ENCODE measurements around the gene CGB1. TPM values are rescaled to one million over a fixed set of nuclear protein-coding genes. Genes with fewer than 3 reads are reported as not detected.
A peak's percentile ranks its signal among the peaks of the same experiment; 100 is the strongest.
"Not testable (repeated sequence)": the region's sequence is repeated elsewhere in the genome, so short reads cannot be mapped to it uniquely, and the experiment has no call there.

Gene CGB1
- total RNA-seq, 1 donor from 2014 or later = not detected

- no peak for TF ChIP-seq CTCF (IDR thresholded peaks at IDR 0.05)
- ChIA-PET POLR2A (no interaction called here), CTCF (no interaction called here)
- Mint-ChIP-seq H3K9me3 (no peaks in the 10 kb centered on the region), H3K4me3 (no peak overlapping the region), H3K27me3 (peaks cover 6% of the 10 kb centered on the region), H3K27ac (no peak overlapping the region), H3K36me3 (ENCODE audit: low read depth) (no peaks in the 10 kb centered on the region), H3K4me1 (no peaks in the 10 kb centered on the region)
- ATAC-seq (ENCODE audit: low read depth) (no peak), DNase-seq (no peak)
- intact Hi-C loops (cut with micrococcal nuclease) = no loop called here
Observed at GRCh38 chr19:49042177-49042576, 5.5 kb upstream of the CGB1 start.

GRCh38 chr19:49039736-49040135, 3.0 kb upstream of the CGB1 start:
- CTCF ChIA-PET; DNase-seq; H3K36me3 Mint-ChIP-seq (ENCODE audit: low read depth); H3K9me3 Mint-ChIP-seq; intact Hi-C loops (cut with micrococcal nuclease); H3K4me1 Mint-ChIP-seq; H3K4me3 Mint-ChIP-seq; H3K27me3 Mint-ChIP-seq; ATAC-seq (ENCODE audit: low read depth); POLR2A ChIA-PET; H3K27ac Mint-ChIP-seq: not testable (repeated sequence)

GRCh38 chr19:49038557-49039276, 2.0 kb upstream of the CGB1 start:
- POLR2A ChIA-PET; intact Hi-C loops (cut with micrococcal nuclease); H3K27ac Mint-ChIP-seq; DNase-seq; H3K36me3 Mint-ChIP-seq (ENCODE audit: low read depth); H3K9me3 Mint-ChIP-seq; ATAC-seq (ENCODE audit: low read depth); H3K4me1 Mint-ChIP-seq; H3K4me3 Mint-ChIP-seq; H3K27me3 Mint-ChIP-seq: not testable (repeated sequence)
- CTCF ChIA-PET = interaction anchor here (0.6 kb wide), 1 partner anchor 37 kb away, joined by 3 read pairs; no protein-coding TSS in a partner anchor

GRCh38 chr19:49038111-49038510, 1.4 kb upstream of the CGB1 start:
- POLR2A ChIA-PET, H3K4me1 Mint-ChIP-seq: not testable (repeated sequence)
- CTCF ChIA-PET = interaction anchor here (0.6 kb wide), 1 partner anchor 36 kb away, joined by 3 read pairs; no protein-coding TSS in a partner anchor

GRCh38 chr19:49031642-49032301, 4.9 kb downstream of the CGB1 start, which contains the start of gene CGB2:
Gene CGB2, plus strand, starts transcription at chr19:49031890. Its CDS starts 206 bp downstream, at chr19:49032096.
- H3K9me3 Mint-ChIP-seq; intact Hi-C loops (cut with micrococcal nuclease); H3K36me3 Mint-ChIP-seq (ENCODE audit: low read depth); H3K27me3 Mint-ChIP-seq; CTCF ChIA-PET; DNase-seq; H3K4me3 Mint-ChIP-seq; POLR2A ChIA-PET; H3K27ac Mint-ChIP-seq; H3K4me1 Mint-ChIP-seq: not testable (repeated sequence)
- peak; percentile 25 for ATAC-seq (ENCODE audit: low read depth)

More at GRCh38 chr19:49038111-49038510, 1.4 kb upstream of the CGB1 start:
- H3K27ac Mint-ChIP-seq; H3K9me3 Mint-ChIP-seq; ATAC-seq (ENCODE audit: low read depth); intact Hi-C loops (cut with micrococcal nuclease); DNase-seq; H3K4me3 Mint-ChIP-seq; H3K27me3 Mint-ChIP-seq; H3K36me3 Mint-ChIP-seq (ENCODE audit: low read depth): not testable (repeated sequence)

GRCh38 chr19:49030323-49030722, 6.4 kb downstream of the CGB1 start:
- ATAC-seq (ENCODE audit: low read depth); H3K4me3 Mint-ChIP-seq; POLR2A ChIA-PET; DNase-seq; H3K4me1 Mint-ChIP-seq; H3K9me3 Mint-ChIP-seq; H3K27me3 Mint-ChIP-seq; H3K36me3 Mint-ChIP-seq (ENCODE audit: low read depth); intact Hi-C loops (cut with micrococcal nuclease); CTCF ChIA-PET; H3K27ac Mint-ChIP-seq: not testable (repeated sequence)

- H3K4me3 Mint-ChIP-seq; CTCF ChIA-PET; ATAC-seq (ENCODE audit: low read depth); H3K36me3 Mint-ChIP-seq (ENCODE audit: low read depth); H3K27me3 Mint-ChIP-seq; DNase-seq; intact Hi-C loops (cut with micrococcal nuclease); POLR2A ChIA-PET; H3K27ac Mint-ChIP-seq; H3K9me3 Mint-ChIP-seq; H3K4me1 Mint-ChIP-seq: not testable (repeated sequence)
Observed at GRCh38 chr19:49029749-49030148, 6.9 kb downstream of the CGB1 start.

- H3K36me3 Mint-ChIP-seq (ENCODE audit: low read depth); H3K27me3 Mint-ChIP-seq; H3K4me3 Mint-ChIP-seq; POLR2A ChIA-PET; CTCF ChIA-PET; H3K4me1 Mint-ChIP-seq; DNase-seq; H3K9me3 Mint-ChIP-seq; H3K27ac Mint-ChIP-seq; ATAC-seq (ENCODE audit: low read depth); intact Hi-C loops (cut with micrococcal nuclease): not testable (repeated sequence)
Observed at GRCh38 chr19:49028686-49029085, 8.0 kb downstream of the CGB1 start.

GRCh38 chr19:49025599-49025998, 11.1 kb downstream of the CGB1 start:
- POLR2A ChIA-PET; H3K27ac Mint-ChIP-seq; CTCF ChIA-PET; H3K27me3 Mint-ChIP-seq; H3K9me3 Mint-ChIP-seq; H3K4me3 Mint-ChIP-seq; H3K36me3 Mint-ChIP-seq (ENCODE audit: low read depth); intact Hi-C loops (cut with micrococcal nuclease); DNase-seq; H3K4me1 Mint-ChIP-seq; ATAC-seq (ENCODE audit: low read depth): not testable (repeated sequence)

- intact Hi-C loops (cut with micrococcal nuclease); H3K27ac Mint-ChIP-seq; H3K27me3 Mint-ChIP-seq; DNase-seq; ATAC-seq (ENCODE audit: low read depth); H3K4me3 Mint-ChIP-seq; CTCF ChIA-PET; H3K36me3 Mint-ChIP-seq (ENCODE audit: low read depth); H3K9me3 Mint-ChIP-seq; POLR2A ChIA-PET: not testable (repeated sequence)
- peaks cover 14% of the 10 kb centered on the region for H3K4me1 Mint-ChIP-seq
Observed at GRCh38 chr19:49025088-49025487, 11.6 kb downstream of the CGB1 start.

GRCh38 chr19:49024233-49024632, 12.5 kb downstream of the CGB1 start, which contains the start of gene CGB3:
Gene CGB3, minus strand, starts transcription at chr19:49024333. Its CDS starts 362 bp downstream, at chr19:49023971.
- POLR2A ChIA-PET; intact Hi-C loops (cut with micrococcal nuclease); H3K27me3 Mint-ChIP-seq; H3K9me3 Mint-ChIP-seq; H3K4me3 Mint-ChIP-seq; H3K36me3 Mint-ChIP-seq (ENCODE audit: low read depth); ATAC-seq (ENCODE audit: low read depth); CTCF ChIA-PET; DNase-seq; H3K27ac Mint-ChIP-seq: not testable (repeated sequence)
- peaks cover 19% of the 10 kb centered on the region for H3K4me1 Mint-ChIP-seq
